B cell (primary cell): ENCODE data around the gene AQP5. TPM values are rescaled to one million over a fixed set of nuclear protein-coding genes. Genes with fewer than 3 reads are reported as not detected.

Experiments
- ATAC-seq: fragments of 200-7000 bp; cut with Tn5 transposase; one replicate; pipeline ENCODE4 v1.10.0; 2021; ENCODE audit warnings: low read depth, mild to moderate bottlenecking, moderate number of reproducible peaks, moderate library complexity
- CTCF ChIA-PET: fragments of 350-600 bp; sonication (Branson Sonifier 250); formaldehyde crosslinking; loops from one replicate; lab custom pipeline; 2021; ENCODE audit warnings: antibody characterized with exemption, inconsistent platforms; lab: Charles Lee
- POLR2A ChIA-PET: fragments of 350-600 bp; sonication (Branson Sonifier 250); formaldehyde crosslinking; loops from one replicate; lab custom pipeline; 2021; ENCODE audit warnings: antibody characterized with exemption; lab: Charles Lee
- DNase-seq: peaks from one replicate; pipeline ENCODE4 v3.0.0; 2013
- H2AFZ ChIP-seq: 2 replicates; pipeline ENCODE4 v1.6.1; 2012; ENCODE audit warnings: mild to moderate bottlenecking, low read depth, low read length; ENCODE audit not compliant: insufficient read depth, poor library complexity, severe bottlenecking
- H3K27ac ChIP-seq, 2 donors: 1 replicate in 1 of 2; 2 replicates in 1 of 2; pipeline ENCODE4 v1.5.1; 2012 to 2013; ENCODE audit warnings: low read length in 2 of 2, mild to moderate bottlenecking in 2 of 2, moderate library complexity in 1 of 2
- H3K27me3 ChIP-seq, 4 experiments: fragments of 200-600 bp in 1 of 4; sonication (generic) in 1 of 4; replicated peaks in 1 of 4; 1 replicate in 2 of 4; 2 replicates in 2 of 4; pipeline versions ENCODE4 v1.6.1 to v1.7.0; 2013 to 2016; ENCODE audit warnings: low read length in 3 of 4, mild to moderate bottlenecking in 2 of 4, mixed read lengths in 1 of 4, moderate library complexity in 1 of 4; ENCODE audit not compliant: insufficient read depth in 4 of 4, control insufficient read depth in 3 of 4; ENCODE audit errors: control extremely low read depth in 1 of 4
- H3K36me3 ChIP-seq, 2 experiments: replicated peaks in 1 of 2; 1 replicate in 1 of 2; 2 replicates in 1 of 2; pipeline versions ENCODE4 v1.6.1 to v1.7.1; 2013; ENCODE audit warnings: low read length in 1 of 2; ENCODE audit not compliant: insufficient read depth in 2 of 2, control insufficient read depth in 1 of 2; ENCODE audit errors: control extremely low read depth in 1 of 2, extremely low read depth in 1 of 2
- H3K4me1 ChIP-seq, 2 donors: fragments of 200-600 bp in 1 of 2; sonication (generic) in 1 of 2; 1 replicate in 1 of 2; 2 replicates in 1 of 2; pipeline versions ENCODE4 v1.5.1 to v1.6.1; 2013 to 2017; ENCODE audit warnings: low read length in 2 of 2; ENCODE audit not compliant: control insufficient read depth in 2 of 2, insufficient read depth in 2 of 2
- H3K4me2 ChIP-seq: replicated peaks from 2 replicates; pipeline ENCODE3; 2012; ENCODE audit warnings: mild to moderate bottlenecking, low read depth, low read length; ENCODE audit not compliant: poor library complexity, severe bottlenecking
- H3K4me3 ChIP-seq, 5 experiments: fragments of 200-600 bp in 1 of 5; sonication (generic) in 1 of 5; 1 replicate in 3 of 5; 2 replicates in 2 of 5; pipeline versions ENCODE4 v1.5.1 to v1.7.0; 2011 to 2016; ENCODE audit warnings: low read length in 4 of 5, mild to moderate bottlenecking in 4 of 5, low read depth in 2 of 5, control low read depth in 1 of 5, moderate library complexity in 1 of 5; ENCODE audit not compliant: insufficient read depth in 1 of 5; ENCODE audit errors: control extremely low read depth in 1 of 5, extremely low read depth in 1 of 5
- H3K79me2 ChIP-seq: fragments of 200-600 bp; sonication (generic); one replicate; pipeline ENCODE4 v1.6.0; 2016; ENCODE audit warnings: low read length; ENCODE audit not compliant: control insufficient read depth, insufficient read depth
- H3K9ac ChIP-seq: fragments of 200-600 bp; sonication (generic); 2 replicates; pipeline ENCODE4 v1.6.1; 2017; ENCODE audit warnings: mild to moderate bottlenecking, low read length, moderate library complexity
- H3K9me3 ChIP-seq, 3 donors: one replicate each; pipeline versions ENCODE4 v1.6.1 to v1.7.1; 2013; ENCODE audit warnings: low read length in 2 of 3; ENCODE audit not compliant: control insufficient read depth in 2 of 3, insufficient read depth in 1 of 3; ENCODE audit errors: control extremely low read depth in 1 of 3
- H4K20me1 ChIP-seq: 2 replicates; pipeline ENCODE4 v1.6.0; 2012; ENCODE audit warnings: mild to moderate bottlenecking, low read length; ENCODE audit not compliant: insufficient read depth, control insufficient read depth, poor library complexity, severe bottlenecking
- H3K27ac Mint-ChIP-seq: one replicate; pipeline ENCODE4 v1.8.0; 2021; ENCODE audit warnings: mixed read lengths
- H3K27me3 Mint-ChIP-seq: one replicate; pipeline ENCODE4 v1.8.0; 2021; ENCODE audit warnings: mixed read lengths
- H3K4me1 Mint-ChIP-seq: one replicate; pipeline ENCODE4 v1.8.0; 2021; ENCODE audit warnings: mixed read lengths
- H3K4me3 Mint-ChIP-seq: one replicate; pipeline ENCODE4 v1.8.0; 2021; ENCODE audit warnings: mixed read lengths
- H3K9me3 Mint-ChIP-seq: one replicate; pipeline ENCODE4 v1.8.0; 2022; ENCODE audit warnings: mixed read lengths; ENCODE audit not compliant: insufficient read depth
- EZH2 ChIP-seq: IDR thresholded peaks from 2 replicates; pipeline ENCODE4 v1.6.1; 2012; ENCODE audit warnings: borderline replicate concordance, low read depth, mild to moderate bottlenecking, moderate library complexity, low read length; ENCODE audit not compliant: insufficient read depth, poor library complexity, severe bottlenecking
- WGBS: methylation state at CpG from one replicate; pipeline ENCODE4 v1.1.5; 2013; ENCODE audit warnings: missing lambda C conversion rate; ENCODE audit not compliant: insufficient coverage; 5-methylcytosine and 5-hydroxymethylcytosine counted together
- intact Hi-C: fragments of 100-400 bp; cut with micrococcal nuclease; formaldehyde crosslinking; loops from one replicate; pipeline ENCODE4 v1.10.0; 2022
- polyA plus RNA-seq: library from polyadenylated mRNA; depleted of rRNA; stranded (reverse); fragments of >200 nt; gene quantifications from 2 replicates; pipeline ENCODE4 v1.2.3, GENCODE V29; 2012
- total RNA-seq, 2 donors: library from RNA; stranded (reverse); fragments of 120-200 nt in 1 of 2; gene quantifications; 1 replicate in 1 of 2; 2 replicates in 1 of 2; pipeline versions ENCODE4 v1.2.3 to v1.2.4, GENCODE V29; 2013 to 2022
- TF ChIP-seq, protein P1 (sequence below): fragments of 200-600 bp; IDR thresholded peaks from one replicate; pipeline ENCODE4 v1.8.0; 2022; ENCODE audit warnings: antibody characterized with exemption, mild to moderate bottlenecking

The AQP5 gene
- total and polyA plus RNA-seq, 2 donors (not counting 1 experiment from before 2014, with no cell fraction given), result not detected

DNA sequence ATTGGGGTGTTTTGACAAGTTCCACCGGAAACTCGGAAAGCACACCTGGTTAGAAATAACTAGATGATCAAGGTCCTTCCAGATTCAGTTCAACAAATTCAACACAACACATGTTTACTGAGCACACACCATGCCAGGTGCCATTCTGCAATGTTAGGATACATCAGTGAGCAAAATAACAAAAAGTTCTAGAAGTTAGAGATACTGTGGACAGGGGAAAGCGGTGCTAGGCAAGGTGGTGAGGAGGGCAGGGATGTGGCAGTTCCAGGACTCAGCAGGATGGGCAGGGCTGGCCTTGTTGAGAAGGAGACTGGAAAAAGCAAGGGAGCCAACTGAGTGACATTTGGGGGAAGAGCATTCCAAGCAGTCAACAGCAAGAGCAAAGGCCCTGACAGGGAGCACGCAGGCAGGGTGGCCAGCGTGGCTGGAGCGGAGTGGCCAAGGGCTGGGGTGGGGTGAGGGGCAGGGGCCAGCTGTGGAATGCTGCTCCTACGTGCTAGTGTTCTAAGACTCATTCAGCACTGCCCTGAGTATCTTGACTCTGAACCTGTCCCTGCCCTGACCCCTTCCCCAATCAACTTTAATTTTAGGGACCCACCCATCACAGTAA is 38.5 kb upstream of the AQP5 start:
- Histone ChIP-seq H3K4me2 (no peak overlapping the region), H3K9me3 (no peaks in the 10 kb centered on the region), H3K4me1 (no peaks in the 10 kb centered on the region), H2AFZ (no peak overlapping the region), H3K27ac (no peak overlapping the region), H4K20me1 (no peaks in the 10 kb centered on the region), H3K9ac (no peak overlapping the region), H3K4me3 (no peak overlapping the region), H3K27me3 (no peaks in the 10 kb centered on the region), H3K79me2 (no peaks in the 10 kb centered on the region), H3K36me3 (no peaks in the 10 kb centered on the region)
- Mint-ChIP-seq H3K27me3 (peaks cover 7% of the 10 kb centered on the region), H3K4me1 (no peaks in the 10 kb centered on the region), H3K9me3 (no peaks in the 10 kb centered on the region), H3K27ac (no peak overlapping the region), H3K4me3 (no peak overlapping the region)
- ChIA-PET CTCF (no interaction called here), POLR2A (no interaction called here)
- intact Hi-C loops, result no loop called here
- ATAC-seq (no peak), DNase-seq (no peak)
- 88% methylated on average over 1 of the region's 7 CpGs for WGBS
- TF ChIP-seq, protein P1, sequence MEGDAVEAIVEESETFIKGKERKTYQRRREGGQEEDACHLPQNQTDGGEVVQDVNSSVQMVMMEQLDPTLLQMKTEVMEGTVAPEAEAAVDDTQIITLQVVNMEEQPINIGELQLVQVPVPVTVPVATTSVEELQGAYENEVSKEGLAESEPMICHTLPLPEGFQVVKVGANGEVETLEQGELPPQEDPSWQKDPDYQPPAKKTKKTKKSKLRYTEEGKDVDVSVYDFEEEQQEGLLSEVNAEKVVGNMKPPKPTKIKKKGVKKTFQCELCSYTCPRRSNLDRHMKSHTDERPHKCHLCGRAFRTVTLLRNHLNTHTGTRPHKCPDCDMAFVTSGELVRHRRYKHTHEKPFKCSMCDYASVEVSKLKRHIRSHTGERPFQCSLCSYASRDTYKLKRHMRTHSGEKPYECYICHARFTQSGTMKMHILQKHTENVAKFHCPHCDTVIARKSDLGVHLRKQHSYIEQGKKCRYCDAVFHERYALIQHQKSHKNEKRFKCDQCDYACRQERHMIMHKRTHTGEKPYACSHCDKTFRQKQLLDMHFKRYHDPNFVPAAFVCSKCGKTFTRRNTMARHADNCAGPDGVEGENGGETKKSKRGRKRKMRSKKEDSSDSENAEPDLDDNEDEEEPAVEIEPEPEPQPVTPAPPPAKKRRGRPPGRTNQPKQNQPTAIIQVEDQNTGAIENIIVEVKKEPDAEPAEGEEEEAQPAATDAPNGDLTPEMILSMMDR, result no peak
- TF ChIP-seq EZH2, result no peak

DNA sequence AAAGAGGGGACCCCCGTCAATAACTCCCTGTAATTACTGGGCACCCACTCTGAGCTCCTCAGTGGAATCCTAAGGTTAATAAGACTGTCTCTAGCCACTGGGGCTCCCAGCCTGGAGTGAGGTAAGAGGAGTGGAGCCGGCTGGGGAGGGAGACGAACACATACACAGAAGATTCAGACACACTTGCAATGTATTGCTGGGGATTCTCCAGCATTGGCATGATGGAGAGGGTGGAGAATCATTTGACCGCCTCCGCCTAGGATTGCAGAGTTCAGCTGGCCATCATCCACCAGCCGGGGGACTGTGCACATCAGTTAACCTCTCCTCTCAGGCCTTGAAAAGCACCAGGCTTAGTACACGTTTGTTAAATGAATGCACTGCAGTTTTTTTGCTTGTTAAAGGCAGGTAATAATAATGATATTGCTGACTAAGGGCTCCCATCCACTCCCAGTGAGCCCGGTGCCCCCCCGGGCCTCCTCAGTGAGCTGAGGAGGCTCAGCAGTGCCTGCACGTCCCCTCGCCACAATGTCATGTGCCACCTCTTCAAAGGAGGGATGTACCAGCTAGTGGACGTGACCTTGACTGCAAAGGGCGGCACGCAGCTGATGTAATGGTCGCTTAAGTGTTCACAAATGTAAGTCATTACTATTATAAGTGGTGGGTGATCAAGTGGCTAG is 37.7 kb upstream of the AQP5 start:
- Histone ChIP-seq H3K9me3 (no peaks in the 10 kb centered on the region), H3K79me2 (no peaks in the 10 kb centered on the region), H3K27me3 (no peaks in the 10 kb centered on the region), H3K9ac (no peak overlapping the region), H2AFZ (no peak overlapping the region), H3K36me3 (no peaks in the 10 kb centered on the region), H3K27ac (no peak overlapping the region), H3K4me2 (no peak overlapping the region), H3K4me1 (no peaks in the 10 kb centered on the region), H3K4me3 (no peak overlapping the region), H4K20me1 (no peaks in the 10 kb centered on the region)
- Mint-ChIP-seq H3K4me3 (no peak overlapping the region), H3K4me1 (no peaks in the 10 kb centered on the region), H3K27me3 (peaks cover 7% of the 10 kb centered on the region), H3K9me3 (no peaks in the 10 kb centered on the region), H3K27ac (no peak overlapping the region)
- intact Hi-C loops, result no loop called here
- ATAC-seq (no peak), DNase-seq (no peak)
- ChIA-PET CTCF (no interaction called here), POLR2A (no interaction called here)
- no peak for TF ChIP-seq EZH2
- TF ChIP-seq, protein P1, result no peak
- 89% methylated on average over 4 of the region's 15 CpGs for WGBS
